HEK293T (cell line): ENCODE measurements around the gene ADCY6.

ENCODE experiments used
- ARNT ChIP-seq: fragments of 450-650 bp; IDR thresholded peaks from 2 replicates; pipeline ENCODE4 v1.6.1; 2017; ENCODE audit warnings: mild to moderate bottlenecking
- FOXK2 ChIP-seq: fragments of 450-650 bp; IDR thresholded peaks from 2 replicates; pipeline ENCODE4 v1.6.1; 2016; ENCODE audit warnings: mild to moderate bottlenecking
- SP1 ChIP-seq: fragments of 450-650 bp; IDR thresholded peaks from 2 replicates; pipeline ENCODE4 v1.6.1; 2017
- SUZ12 ChIP-seq: fragments of 450-650 bp; IDR thresholded peaks from 2 replicates; pipeline ENCODE4 v1.6.1; 2016; ENCODE audit warnings: mild to moderate bottlenecking

GRCh38 chr12:48823281-48823680, 34.4 kb upstream of the ADCY6 start:
- TF ChIP-seq ARNT: no peak
- TF ChIP-seq FOXK2: no peak
- TF ChIP-seq SUZ12: no peak
- TF ChIP-seq SP1: no peak
